ENCODE measurements around the gene ACOT4.

GRCh38 chr14:73613046-73613383 lies 21.3 kb downstream of the ACOT4 start:
- TF ChIP-seq CTCF (IDR thresholded peaks at IDR 0.05) (no peak), POLR2A (IDR thresholded peaks at IDR 0.05) (no peak)

Data from prostate gland (tissue), 2 donors.